HepG2 (cell line): ENCODE results near the gene FGFR3. TPM values are rescaled to one million over a fixed set of nuclear protein-coding genes. Genes with fewer than 3 reads are reported as not detected.
A peak's percentile ranks its signal among the peaks of the same experiment; 100 is the strongest.

Source experiments
- ATF2 ChIP-seq: sonication (generic); formaldehyde crosslinking; IDR thresholded peaks from 2 replicates; pipeline ENCODE4 v1.4.0; 2020; ENCODE audit warnings: missing genetic modification reagents
- FOXM1 ChIP-seq: sonication (generic); formaldehyde crosslinking; IDR thresholded peaks from 2 replicates; pipeline ENCODE4 v1.5.0; 2020; ENCODE audit warnings: missing genetic modification reagents
- GATAD1 ChIP-seq: IDR thresholded peaks from 2 replicates; pipeline ENCODE4 v1.6.1; 2016; ENCODE audit warnings: missing genetic modification reagents, missing compliant biosample characterization
- GATAD2A ChIP-seq: IDR thresholded peaks from 2 replicates; pipeline ENCODE4 v1.6.1; 2016
- HDAC2 ChIP-seq: sonication (generic); formaldehyde crosslinking; IDR thresholded peaks from 2 replicates; pipeline ENCODE4 v1.4.0; 2020; ENCODE audit warnings: missing genetic modification reagents
- HES4 ChIP-seq: sonication (generic); formaldehyde crosslinking; IDR thresholded peaks from 2 replicates; pipeline ENCODE4 v1.9.0; 2021; ENCODE audit warnings: mild to moderate bottlenecking, missing genetic modification reagents, borderline replicate concordance
- JUN ChIP-seq: sonication (generic); formaldehyde crosslinking; IDR thresholded peaks from 2 replicates; pipeline ENCODE4 v1.4.0; 2020; ENCODE audit warnings: mild to moderate bottlenecking, missing genetic modification reagents
- KDM4B ChIP-seq: sonication (generic); formaldehyde crosslinking; IDR thresholded peaks from 2 replicates; pipeline ENCODE4 v1.4.0; 2020; ENCODE audit warnings: missing genetic modification reagents
- MED13 ChIP-seq: sonication (generic); formaldehyde crosslinking; IDR thresholded peaks from 2 replicates; pipeline ENCODE4 v1.5.0; 2020; ENCODE audit warnings: missing genetic modification reagents
- NCOR1 ChIP-seq: fragments of 200-600 bp; sonication (generic); IDR thresholded peaks from 2 replicates; pipeline ENCODE4 v1.7.0; 2017; ENCODE audit warnings: antibody characterized with exemption, low read length, borderline replicate concordance
- NFIC ChIP-seq: IDR thresholded peaks from 2 replicates; pipeline ENCODE4 v1.6.1; 2012; ENCODE audit warnings: mild to moderate bottlenecking, low read length, inconsistent platforms
- NR2F6 ChIP-seq, 2 experiments: IDR thresholded peaks; 2 replicates each; pipeline ENCODE4 v1.6.1; 2016; ENCODE audit warnings: antibody characterized with exemption in 1 of 2, mild to moderate bottlenecking in 1 of 2
- NR3C1 ChIP-seq: sonication (generic); formaldehyde crosslinking; IDR thresholded peaks from 2 replicates; pipeline ENCODE4 v1.4.0; 2020; ENCODE audit warnings: missing genetic modification reagents
- PHF5A ChIP-seq: IDR thresholded peaks from one replicate; pipeline ENCODE4 v1.6.1; 2018; ENCODE audit warnings: low read depth, missing genetic modification reagents; ENCODE audit not compliant: unreplicated experiment
- PHF8 ChIP-seq: sonication (generic); formaldehyde crosslinking; IDR thresholded peaks from 2 replicates; pipeline ENCODE4 v1.5.0; 2020; ENCODE audit warnings: missing genetic modification reagents
- PLRG1 ChIP-seq: fragments of 450-650 bp; conservative IDR thresholded peaks from 2 replicates; pipeline ENCODE4 v1.6.1; 2016
- RNF2 ChIP-seq: fragments of 450-650 bp; conservative IDR thresholded peaks from 2 replicates; pipeline ENCODE4 v1.6.1; 2016; ENCODE audit warnings: low read depth
- SIX4 ChIP-seq: sonication (generic); formaldehyde crosslinking; IDR thresholded peaks from 2 replicates; pipeline ENCODE4 v1.4.0; 2020; ENCODE audit warnings: missing genetic modification reagents
- SKI ChIP-seq: fragments of 450-650 bp; IDR thresholded peaks from one replicate; pipeline ENCODE4 v1.6.1; 2018; ENCODE audit warnings: mild to moderate bottlenecking; ENCODE audit not compliant: partially characterized antibody
- ZNF326 ChIP-seq: sonication (generic); formaldehyde crosslinking; IDR thresholded peaks from 2 replicates; pipeline ENCODE4 v1.4.0; 2020; ENCODE audit warnings: missing genetic modification reagents, borderline replicate concordance
- ZNF337 ChIP-seq: sonication (generic); formaldehyde crosslinking; IDR thresholded peaks from 2 replicates; pipeline ENCODE4 v1.5.1; 2020; ENCODE audit warnings: missing genetic modification reagents, low read depth, mild to moderate bottlenecking, borderline replicate concordance
- ZNF572 ChIP-seq: sonication (generic); formaldehyde crosslinking; IDR thresholded peaks from 2 replicates; pipeline ENCODE4 v1.5.1; 2020; ENCODE audit warnings: mild to moderate bottlenecking, missing genetic modification reagents
- ZNF7 ChIP-seq: IDR thresholded peaks from 2 replicates; pipeline ENCODE4 v1.6.1; 2016; ENCODE audit warnings: missing biosample characterization, missing genetic modification reagents
- ZNF713 ChIP-seq: sonication (generic); formaldehyde crosslinking; IDR thresholded peaks from 2 replicates; pipeline ENCODE4 v1.4.0; 2020; ENCODE audit warnings: mild to moderate bottlenecking, missing genetic modification reagents
- ZNF747 ChIP-seq: sonication (generic); formaldehyde crosslinking; IDR thresholded peaks from 2 replicates; pipeline ENCODE4 v1.8.1; 2023; ENCODE audit warnings: missing genetic modification reagents, mild to moderate bottlenecking, borderline replicate concordance
- ZNF850 ChIP-seq: sonication (generic); formaldehyde crosslinking; conservative IDR thresholded peaks from 2 replicates; pipeline ENCODE4 v1.9.0; 2021; ENCODE audit warnings: mild to moderate bottlenecking, missing genetic modification reagents
- ZSCAN30 ChIP-seq: sonication (generic); formaldehyde crosslinking; IDR thresholded peaks from 2 replicates; pipeline ENCODE4 v1.5.0; 2020; ENCODE audit warnings: mild to moderate bottlenecking, missing genetic modification reagents
- polyA plus RNA-seq, 8 experiments: library from polyadenylated mRNA; depleted of rRNA in 3 of 8; stranded (reverse) in 7 of 8; unstranded in 1 of 8; fragments of >200 nt; fragmentation: Illumina TruSeq in 4 of 8; extraction: Trizol in 4 of 8; gene quantifications; 2 replicates each; pipeline versions ENCODE4 v1.2.1 to v1.2.3, GENCODE V29; 2011 to 2016; ENCODE audit warnings: low read depth in 4 of 8, missing spikeins in 1 of 8, mixed read lengths in 1 of 8; ENCODE audit not compliant: insufficient read depth in 1 of 8
- total RNA-seq, 5 experiments: library from RNA; depleted of rRNA; stranded (reverse); fragments of >200 nt; fragmentation: Illumina TruSeq; extraction: Trizol; gene quantifications; 2 replicates each; pipeline ENCODE4 v1.2.3, GENCODE V29; 2016; ENCODE audit warnings: low read depth in 1 of 5
- TF ChIP-seq, protein P1 (sequence below): sonication (generic); formaldehyde crosslinking; IDR thresholded peaks from 2 replicates; pipeline ENCODE4 v1.8.0; 2023; ENCODE audit warnings: mild to moderate bottlenecking, missing genetic modification reagents
- TF ChIP-seq, protein P2 (sequence below): sonication (generic); formaldehyde crosslinking; IDR thresholded peaks from 2 replicates; pipeline ENCODE4 v1.5.1; 2020; ENCODE audit warnings: missing genetic modification reagents, mild to moderate bottlenecking, borderline replicate concordance
- TF ChIP-seq, protein P3 (sequence below): sonication (generic); formaldehyde crosslinking; IDR thresholded peaks from 2 replicates; pipeline ENCODE4 v1.5.1; 2020; ENCODE audit warnings: missing genetic modification reagents, mild to moderate bottlenecking, borderline replicate concordance

FGFR3 gene
- total and polyA plus RNA-seq, 2 of the 13 experiments (the other 11 are each of a cell fraction or from before 2014, with no cell fraction given) = 103 to 109 TPM

GRCh38 chr4:1746265-1746691, 46.8 kb upstream of the FGFR3 start (continued):
- TF ChIP-seq, protein P1, sequence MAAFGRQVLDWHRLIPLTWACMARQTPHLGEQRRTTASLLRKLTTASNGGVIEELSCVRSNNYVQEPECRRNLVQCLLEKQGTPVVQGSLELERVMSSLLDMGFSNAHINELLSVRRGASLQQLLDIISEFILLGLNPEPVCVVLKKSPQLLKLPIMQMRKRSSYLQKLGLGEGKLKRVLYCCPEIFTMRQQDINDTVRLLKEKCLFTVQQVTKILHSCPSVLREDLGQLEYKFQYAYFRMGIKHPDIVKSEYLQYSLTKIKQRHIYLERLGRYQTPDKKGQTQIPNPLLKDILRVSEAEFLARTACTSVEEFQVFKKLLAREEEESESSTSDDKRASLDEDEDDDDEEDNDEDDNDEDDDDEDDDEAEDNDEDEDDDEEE (CRISPR knock-in tag) = peak; percentile 6; the same call in 1 of the 2 replicates
- TF ChIP-seq KDM4B (CRISPR knock-in tag) (no peak), GATAD2A (CRISPR knock-in tag) (peak; percentile 80), ZNF713 (CRISPR knock-in tag) (no peak), ZNF337 (CRISPR knock-in tag) (no peak), NFIC (no peak), RNF2 (no peak), ZNF572 (CRISPR knock-in tag) (no peak), JUN (CRISPR knock-in tag) (no peak; the same call in 1 of the 2 replicates), ZSCAN30 (CRISPR knock-in tag) (no peak), PLRG1 (no peak), GATAD1 (CRISPR knock-in tag) (peak; percentile 68), NCOR1 (no peak), HDAC2 (CRISPR knock-in tag) (peak; percentile 62), ZNF326 (no peak), ATF2 (0 out of 2 replicates have a peak, but pooled peaks have one; percentile 54), ZNF850 (CRISPR knock-in tag) (no peak), HES4 (CRISPR knock-in tag) (no peak), NR2F6 (IDR thresholded peaks at IDR 0.05) (no peak), NR2F6 (CRISPR knock-in tag; IDR thresholded peaks at IDR 0.05) (peak; percentile 67), ZNF747 (no peak; the same call in 1 of the 2 replicates), ZNF7 (CRISPR knock-in tag) (no peak), PHF5A (CRISPR knock-in tag) (no peak), NR3C1 (CRISPR knock-in tag) (no peak), SKI (peak; percentile 9), SIX4 (no peak), PHF8 (no peak), MED13 (CRISPR knock-in tag) (0 out of 2 replicates have a peak, but pooled peaks have one; percentile 47), FOXM1 (CRISPR knock-in tag) (no peak)
- TF ChIP-seq, protein P2, sequence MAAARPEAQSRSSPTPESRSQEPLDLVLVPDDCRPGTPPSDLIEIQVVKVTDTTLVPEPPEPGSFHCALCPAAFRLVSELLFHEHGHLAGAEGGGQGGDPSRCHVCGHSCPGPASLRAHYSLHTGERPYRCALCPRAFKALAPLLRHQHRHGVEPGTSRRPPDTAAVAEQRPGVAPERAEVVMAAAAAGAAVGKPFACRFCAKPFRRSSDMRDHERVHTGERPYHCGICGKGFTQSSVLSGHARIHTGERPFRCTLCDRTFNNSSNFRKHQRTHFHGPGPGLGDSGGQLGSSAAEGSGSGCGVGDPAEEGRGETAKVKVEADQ = no peak
- TF ChIP-seq, protein P3, sequence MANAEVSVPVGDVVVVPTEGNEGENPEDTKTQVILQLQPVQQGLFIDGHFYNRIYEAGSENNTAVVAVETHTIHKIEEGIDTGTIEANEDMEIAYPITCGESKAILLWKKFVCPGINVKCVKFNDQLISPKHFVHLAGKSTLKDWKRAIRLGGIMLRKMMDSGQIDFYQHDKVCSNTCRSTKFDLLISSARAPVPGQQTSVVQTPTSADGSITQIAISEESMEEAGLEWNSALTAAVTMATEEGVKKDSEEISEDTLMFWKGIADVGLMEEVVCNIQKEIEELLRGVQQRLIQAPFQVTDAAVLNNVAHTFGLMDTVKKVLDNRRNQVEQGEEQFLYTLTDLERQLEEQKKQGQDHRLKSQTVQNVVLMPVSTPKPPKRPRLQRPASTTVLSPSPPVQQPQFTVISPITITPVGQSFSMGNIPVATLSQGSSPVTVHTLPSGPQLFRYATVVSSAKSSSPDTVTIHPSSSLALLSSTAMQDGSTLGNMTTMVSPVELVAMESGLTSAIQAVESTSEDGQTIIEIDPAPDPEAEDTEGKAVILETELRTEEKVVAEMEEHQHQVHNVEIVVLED (CRISPR knock-in tag) = peak; percentile 18; the same call in 1 of the 2 replicates
